GM21619 (cell line): ENCODE data around the gene APOB.
"Not testable (repeated sequence)": the region's sequence is repeated elsewhere in the genome, so short reads cannot be mapped to it uniquely, and the experiment has no call there.

Experiments
- ATAC-seq: cut with Tn5 transposase; IDR thresholded peaks from one replicate; pipeline ENCODE4 v1.9.1; 2021; ENCODE audit not compliant: unreplicated experiment

The APOB gene

DNA sequence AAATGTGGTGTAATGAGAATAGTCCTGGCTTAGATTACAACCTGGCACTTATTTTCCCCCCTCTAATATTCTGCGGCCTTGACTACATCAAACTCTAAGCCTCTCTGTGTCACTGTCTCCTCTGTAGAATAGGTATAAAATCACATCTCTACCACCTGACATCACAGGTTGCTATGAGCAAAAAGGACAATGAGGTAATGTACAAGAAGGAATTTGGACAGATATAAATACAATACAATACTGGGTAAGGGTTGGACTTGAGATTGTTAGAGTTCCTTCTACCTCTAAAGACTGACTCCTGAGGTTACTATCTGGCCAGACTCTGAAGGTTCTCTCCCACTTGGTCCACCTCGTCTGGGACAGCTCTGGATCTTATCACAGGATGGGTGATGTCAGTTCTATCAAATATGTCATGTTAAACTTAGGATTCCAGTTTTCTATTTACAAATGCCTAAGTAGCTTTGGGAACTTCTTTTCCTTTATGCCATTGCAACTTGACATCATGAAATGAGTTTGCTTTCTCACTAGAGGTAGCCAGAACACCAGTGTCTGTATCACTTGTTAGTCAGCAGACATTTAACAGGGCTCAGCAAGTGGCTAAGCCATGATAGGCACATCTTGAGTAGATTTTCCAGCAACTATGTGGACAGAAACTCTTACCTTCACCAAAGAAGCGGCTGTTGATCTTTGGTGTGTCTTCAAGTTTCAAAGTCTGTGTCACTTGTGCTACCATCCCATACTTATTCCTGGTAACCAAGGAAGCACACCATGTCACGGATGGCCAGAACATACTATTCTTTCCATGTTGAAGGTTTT lies 9.5 kb downstream of the APOB start:
- no peak for ATAC-seq

DNA sequence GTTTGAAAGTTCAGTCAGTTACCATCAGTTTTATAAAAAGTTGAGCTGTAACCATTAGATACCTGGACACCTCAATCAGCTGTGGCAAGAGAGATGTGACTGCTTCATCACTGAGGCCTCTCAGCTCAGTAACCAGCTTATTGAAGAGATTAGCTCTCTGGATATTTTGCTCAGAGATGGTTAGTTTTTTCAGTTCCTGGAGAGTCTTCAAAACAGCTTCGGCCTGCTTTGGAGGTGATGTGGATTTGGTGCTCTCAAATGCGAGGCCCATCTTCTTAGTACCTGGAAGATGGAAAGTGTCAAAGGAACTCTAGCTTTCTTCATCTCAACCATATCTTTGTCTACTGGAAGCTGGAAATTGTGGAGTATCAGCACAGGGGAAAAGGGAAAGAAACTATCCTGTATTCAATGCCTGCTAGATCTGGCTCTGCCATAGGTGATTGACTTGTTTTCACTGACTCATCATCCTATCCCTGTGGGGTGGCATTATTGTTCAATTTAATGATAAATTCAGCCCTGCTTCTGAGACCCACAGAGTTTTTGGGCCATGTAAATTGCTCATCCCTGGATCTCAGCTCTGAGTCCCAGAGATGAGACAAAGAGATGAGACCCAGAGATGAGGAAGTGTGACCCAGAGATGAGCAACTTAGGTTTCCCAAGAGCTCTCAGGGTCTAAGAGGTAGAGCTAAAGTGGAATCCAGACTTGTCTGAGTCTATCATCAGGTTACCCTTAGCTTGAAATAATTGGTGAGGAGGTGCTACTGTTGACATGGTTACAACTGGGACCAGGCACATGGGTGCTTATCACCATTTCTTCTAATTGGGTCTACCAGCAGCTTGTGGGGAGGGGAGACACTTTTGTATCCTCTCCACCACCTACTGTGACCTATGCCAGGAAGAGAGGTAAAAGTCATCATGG lies 10.4 kb downstream of the APOB start:
- no peak for ATAC-seq

DNA sequence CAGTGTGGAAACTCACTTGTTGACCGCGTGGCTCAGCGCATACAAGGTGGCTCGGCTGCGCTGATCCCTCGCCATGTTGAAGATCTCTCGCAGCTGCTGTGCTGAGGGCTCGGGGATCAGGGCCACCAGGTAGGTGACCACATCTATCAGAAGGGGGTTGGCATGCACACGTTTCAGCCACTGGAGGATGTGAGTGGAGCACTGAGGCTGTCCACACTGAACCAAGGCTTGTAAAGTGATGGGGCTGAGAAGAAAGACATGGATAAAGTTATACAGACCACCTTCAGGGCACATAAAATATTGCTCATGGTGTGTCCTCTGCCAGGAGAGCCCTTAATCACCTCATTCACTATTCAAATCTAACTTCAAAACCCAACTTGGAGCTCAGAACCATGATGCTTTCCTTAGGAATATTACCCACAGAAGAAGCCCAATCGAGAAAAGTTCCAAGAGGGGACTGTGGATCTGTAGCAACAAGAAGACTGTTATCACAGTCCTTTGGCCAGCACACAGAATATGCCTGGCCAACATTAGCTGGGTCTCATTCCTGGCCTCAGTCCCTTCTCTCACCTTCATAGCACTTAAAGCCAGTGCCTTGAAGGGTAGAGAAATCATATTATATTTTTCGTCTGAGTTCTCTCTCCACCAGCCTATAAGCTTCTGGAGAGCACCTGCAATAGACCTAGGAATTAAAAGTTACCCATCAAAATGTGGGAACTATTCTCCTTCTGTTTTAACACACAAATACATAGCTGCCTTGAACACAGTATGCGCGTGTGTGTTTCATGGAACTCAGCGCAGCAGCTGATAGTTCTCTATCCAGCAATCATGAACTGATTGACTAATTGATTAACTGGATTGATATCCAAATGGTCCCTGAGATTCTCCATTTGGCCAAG lies 11.3 kb downstream of the APOB start:
- no peak for ATAC-seq

DNA sequence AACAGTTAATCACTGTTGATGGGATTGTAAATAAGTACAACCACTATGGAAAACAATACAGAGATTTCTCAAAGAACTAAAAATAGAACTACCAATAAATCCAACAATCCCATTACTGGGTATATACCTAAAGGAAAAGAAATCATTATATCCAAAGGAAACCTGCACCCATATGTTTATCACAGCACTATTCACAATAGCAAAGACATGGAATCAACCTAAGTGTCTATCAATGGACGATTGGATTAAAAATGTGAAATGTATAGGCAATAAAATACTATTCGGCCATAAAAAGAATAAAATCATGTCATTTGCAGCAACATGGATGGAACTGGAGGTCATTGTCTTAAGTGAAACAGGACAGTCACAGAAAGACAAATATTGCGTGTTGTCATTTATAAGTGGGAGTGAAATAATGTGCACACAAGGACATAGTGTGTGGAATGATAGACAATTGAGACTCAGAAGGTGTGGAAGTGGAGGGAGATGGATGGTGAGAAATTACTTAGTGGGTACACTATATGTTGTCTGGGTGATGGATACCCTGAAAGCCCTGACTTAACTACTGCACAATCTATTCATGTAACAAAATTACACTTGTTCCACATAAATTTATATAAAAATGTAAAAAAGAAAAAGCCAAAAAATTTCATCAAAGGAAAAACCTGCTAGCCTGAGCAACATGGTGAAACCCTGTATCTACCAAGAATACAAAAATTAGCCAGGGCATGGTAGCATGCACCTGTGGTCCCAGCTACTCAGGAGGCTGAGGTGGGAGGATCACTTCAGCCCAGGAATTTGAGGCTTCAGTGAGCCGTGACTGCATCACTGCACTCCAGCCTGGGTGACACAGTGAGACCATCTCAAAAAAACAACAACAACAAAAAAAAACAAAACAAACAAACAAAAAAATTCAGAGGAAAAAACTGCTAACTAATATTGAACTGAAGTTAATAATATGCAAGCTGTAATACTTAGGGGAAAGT lies 12.6 kb downstream of the APOB start:
- ATAC-seq: no peak

DNA sequence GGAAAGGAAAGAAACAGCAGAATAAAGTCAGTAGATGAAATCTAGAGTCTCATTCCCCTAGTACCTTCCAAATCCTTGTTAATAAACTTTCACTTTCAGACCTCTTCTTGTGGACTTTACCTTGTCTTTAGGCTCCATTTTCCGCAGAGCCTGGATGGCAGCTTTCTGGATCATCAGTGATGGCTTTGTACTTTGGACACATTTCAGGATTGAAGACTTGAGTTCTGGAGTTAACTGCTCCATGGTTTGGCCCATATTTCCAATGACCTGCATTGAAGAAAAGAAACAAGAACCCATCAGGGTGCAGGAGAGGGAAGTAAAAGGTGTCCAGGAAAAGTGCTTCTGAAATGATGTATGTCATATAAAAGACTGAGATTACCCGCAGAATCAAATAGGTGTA lies 14.4 kb downstream of the APOB start:
- no peak for ATAC-seq

DNA sequence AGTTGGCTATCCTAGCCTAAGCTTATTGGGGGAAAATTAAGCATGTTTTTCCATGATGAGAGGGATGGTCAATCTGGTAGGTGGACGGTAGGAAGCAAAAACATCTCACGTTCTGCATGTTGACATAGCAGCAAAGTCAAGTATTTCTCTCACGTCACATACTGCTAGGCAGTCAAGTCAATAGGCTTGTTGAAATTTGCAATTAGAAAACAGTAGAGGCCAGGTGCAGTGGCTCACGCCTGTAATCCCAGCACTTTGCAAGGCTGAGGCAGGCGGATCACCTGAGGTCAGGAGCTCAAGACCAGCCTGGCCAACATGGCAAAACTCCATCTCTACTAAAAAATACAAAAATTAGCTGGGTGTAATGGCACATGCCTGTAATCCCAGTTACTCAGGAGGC lies 14.9 kb downstream of the APOB start:
- not testable (repeated sequence) for ATAC-seq

DNA sequence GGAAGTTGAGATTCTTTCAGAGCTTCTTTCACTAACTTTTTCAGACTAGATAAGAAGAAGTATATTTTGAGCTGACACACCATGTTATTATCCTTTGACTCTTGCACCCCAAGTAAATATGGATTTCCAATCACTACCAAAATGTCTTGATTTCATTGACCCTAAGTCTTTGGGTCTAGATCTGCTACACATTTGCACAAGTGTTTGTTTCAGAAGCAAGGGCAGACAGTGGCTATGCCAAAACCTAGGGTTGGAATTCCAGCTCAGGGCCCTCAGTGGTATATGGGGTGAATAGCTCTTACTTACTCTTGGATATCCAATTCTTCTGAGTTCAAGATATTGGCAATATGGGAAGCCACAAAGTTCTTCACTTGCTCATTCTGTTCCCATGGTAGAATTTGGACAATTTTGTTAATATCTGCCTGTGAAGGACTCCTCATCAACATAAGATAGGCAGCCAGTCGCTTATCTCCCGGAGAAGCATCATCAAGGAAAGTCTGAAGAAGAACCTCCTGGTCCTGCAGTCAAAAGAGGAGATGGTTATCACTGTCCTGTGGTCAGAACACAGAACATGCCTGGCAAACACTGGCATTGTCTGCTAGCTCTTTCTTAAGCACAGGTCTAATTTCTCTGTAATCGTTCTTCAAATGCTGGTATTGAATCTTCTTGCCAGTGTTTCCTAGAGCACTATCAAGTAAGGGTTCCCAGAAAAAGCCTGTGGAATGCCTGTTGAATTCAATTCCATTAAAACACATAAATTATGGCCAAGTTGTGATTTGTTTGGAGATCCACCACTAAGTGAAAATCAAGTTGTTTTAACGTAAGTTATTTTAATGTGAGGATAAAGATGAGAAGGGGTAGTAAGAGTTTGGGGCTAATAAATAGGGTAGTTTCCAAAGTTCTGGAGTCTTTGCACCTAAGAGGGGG lies 15.6 kb downstream of the APOB start:
- no peak for ATAC-seq

DNA sequence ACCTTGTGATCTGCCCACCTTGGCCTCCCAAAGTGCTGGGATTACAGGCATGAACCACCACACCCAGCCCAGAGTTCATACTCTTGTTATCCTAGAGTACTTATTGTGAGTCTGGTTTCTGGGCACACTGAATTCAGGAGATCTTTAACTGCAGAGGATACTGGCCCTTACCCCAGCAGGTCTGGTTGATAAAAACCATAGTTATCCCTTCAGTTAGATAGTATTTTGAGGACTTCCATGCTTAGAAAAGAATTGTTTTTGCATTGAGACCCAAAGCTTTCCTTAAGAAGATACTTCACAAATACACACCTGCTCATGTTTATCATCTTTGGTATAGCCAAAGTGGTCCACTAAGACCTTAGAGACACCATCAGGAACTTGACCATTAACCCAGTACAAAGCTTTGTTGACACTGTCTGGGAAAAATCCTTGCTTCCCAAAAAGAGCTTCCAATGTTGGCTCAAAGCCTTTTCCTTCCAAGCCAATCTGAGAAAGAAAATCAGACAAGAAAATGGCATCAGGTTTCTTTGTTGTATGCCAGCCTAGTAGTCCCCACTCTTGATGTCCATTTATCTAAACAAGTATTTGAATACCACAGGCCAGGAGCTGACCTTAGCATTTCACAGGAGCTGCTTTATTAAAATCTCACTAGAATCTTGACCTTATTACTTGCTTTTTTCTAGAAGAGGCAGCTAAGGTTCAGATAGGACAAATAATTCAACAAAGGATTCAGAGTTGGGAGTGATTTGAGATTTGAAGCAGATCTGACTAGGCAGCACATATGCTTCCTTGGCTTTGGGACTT lies 17.2 kb downstream of the APOB start:
- no peak for ATAC-seq

DNA sequence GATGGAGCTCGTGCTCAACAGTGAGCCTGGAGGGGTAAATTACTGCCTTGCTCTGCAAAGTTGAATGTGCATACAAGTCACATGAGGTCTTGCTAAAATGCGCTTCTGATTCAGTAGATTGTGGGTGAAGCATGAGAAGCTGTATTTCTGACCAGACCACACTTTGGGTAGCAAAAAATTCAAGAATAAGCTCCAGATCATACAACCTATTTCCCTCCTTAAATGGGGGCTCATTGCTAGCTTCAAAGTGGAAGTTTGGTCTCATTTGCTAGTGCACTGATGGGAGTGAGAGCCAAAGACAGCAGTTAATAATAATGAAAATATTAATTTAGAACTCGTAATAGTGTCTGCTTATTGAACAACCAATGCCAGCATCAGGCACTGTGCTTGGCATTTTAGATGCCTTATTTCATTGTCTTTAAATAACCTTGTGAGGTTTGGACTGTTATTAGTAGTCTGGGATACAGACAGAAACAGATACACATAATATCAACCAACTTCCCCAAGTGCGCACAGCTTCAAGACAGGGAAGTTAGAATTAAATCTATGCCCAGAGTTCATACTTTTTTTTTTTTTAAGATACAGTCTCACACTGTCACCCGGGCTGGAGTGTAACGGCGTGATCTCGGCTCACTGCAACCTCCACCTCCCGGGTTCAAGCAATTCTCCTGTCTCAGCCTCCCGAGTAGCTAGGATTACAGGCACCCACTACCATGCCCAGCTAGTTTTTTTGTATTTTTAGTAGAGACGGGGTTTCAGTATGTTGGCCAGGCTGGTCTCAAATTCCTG lies 18.0 kb downstream of the APOB start:
- ATAC-seq: no peak

DNA sequence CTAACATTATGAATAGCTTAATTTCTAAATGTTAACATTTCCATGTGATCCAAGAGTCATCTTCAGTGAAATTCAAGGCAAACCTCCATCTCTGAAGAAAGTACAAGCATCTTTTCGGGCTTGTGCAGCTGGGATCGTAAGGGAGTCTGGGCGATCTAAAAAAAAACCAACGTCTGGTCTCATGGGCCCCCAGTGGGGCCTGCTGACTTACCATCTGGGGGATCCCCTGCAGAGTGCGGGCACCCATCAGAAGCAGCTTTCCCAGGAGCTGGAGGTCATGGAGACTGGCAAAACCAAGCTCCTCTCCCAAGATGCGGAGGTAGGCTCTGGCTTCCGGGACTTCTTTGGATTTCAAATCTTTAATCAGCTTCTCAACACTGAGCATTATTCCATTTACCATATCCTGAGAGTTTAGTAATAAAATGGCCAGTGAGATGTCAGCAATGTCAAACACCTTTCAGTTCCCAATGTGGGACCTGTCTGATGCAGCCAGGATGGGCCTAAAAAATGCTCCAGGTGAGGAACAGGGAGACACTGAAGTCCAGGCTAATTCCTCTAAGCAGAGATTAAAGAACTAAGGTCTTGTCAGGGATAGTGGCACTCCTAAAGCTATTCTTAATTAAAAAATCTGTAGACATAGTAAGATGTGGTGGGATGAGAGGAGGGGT lies 19.0 kb downstream of the APOB start:
- no peak for ATAC-seq

DNA sequence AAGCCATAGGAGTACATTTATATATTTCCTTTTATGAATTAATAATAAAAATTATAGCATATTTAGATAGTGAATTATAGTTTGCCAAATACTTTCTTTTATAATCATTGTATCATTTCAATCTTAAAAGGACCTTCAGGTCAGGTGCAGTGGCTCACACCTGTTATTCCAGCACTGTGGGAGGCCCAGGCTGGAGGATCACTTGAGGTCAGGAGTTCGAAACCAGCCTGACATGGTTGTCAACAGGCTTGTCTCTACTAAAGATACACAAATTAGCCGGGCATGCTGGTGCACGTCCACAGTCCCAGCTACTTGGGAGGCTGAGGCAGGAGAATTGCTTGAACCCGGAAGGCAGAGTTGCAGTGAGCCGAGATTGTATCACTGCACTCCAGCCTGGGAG lies 19.7 kb downstream of the APOB start:
- no peak for ATAC-seq

DNA sequence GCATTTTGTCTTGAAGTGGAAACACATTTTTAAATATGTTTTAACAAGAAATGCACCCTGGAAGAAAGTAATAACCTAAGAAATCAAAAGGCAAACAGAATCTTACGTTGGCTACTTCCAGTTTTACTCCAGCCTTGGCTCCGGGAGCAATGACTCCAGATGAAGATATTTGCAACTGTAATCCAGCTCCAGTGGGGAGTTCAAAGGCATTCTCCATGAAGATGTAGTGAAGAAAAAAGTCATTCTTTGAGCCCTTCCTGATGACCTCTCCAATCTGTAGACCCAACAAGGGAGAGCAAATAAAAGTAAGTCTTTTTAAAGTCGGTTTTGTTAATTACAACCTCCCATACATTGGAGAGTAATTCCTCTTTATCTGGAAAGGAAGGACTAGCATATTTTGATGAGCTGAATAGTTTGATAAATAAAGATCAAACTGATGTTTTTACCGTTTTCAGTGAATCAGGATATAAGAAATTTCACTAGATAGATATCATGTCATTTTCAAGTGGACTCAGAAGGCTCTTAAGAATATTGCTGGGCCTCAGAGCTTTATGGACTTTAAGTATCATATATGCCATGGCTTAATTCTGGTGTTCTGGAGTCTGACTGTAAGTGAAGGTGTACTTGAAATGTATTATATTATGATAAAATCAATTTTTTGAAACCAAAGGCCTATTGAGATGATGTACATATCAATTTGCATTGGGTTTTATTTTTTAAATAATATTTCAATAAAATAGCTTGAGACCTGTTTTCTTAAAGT lies 20.3 kb downstream of the APOB start:
- no peak for ATAC-seq

DNA sequence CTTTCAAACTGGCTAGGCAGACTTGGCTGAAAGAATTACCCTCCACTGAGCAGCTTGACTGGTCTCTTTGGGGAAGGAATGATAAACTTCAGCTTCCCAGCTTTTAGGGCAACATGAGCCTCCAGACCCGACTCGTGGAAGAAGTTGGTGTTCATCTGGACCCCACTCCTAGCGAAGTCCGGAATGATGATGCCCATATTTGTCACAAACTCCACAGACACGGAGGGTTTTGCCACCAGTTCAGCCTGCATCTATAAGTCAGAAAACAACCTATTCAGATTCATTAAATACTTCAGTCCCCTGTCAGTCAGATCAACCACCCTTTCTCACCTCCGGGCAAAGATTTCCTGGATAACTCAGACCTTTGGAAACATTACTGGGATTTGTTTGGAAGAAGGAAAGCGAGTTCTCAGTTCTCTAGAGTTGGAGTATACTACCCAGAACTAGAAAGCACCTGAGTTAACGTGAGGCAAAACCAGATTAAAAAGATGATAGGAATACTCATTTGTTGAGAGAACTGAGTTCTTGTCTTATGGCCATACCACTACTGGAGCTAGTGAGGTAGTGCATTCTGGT lies 21.0 kb downstream of the APOB start:
- ATAC-seq: no peak

DNA sequence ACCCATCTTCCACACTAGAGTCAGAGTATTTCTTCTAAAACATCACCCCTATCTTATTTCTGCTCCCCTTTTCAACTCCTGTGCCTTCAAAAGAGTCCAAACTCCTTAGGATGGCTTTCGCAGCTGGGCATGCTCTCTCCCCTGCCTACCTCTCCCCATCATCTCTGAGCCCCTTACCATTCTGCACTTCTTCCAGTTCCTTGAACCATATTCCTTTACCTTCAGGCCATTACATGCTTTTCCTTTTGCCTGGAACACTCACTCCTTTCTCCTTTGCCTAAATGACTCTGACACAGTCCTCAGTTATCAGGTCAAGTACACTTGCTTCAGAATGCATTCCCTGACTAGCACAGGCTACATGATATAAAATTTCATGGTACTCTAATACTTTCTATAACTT lies 22.4 kb downstream of the APOB start:
- no peak for ATAC-seq

DNA sequence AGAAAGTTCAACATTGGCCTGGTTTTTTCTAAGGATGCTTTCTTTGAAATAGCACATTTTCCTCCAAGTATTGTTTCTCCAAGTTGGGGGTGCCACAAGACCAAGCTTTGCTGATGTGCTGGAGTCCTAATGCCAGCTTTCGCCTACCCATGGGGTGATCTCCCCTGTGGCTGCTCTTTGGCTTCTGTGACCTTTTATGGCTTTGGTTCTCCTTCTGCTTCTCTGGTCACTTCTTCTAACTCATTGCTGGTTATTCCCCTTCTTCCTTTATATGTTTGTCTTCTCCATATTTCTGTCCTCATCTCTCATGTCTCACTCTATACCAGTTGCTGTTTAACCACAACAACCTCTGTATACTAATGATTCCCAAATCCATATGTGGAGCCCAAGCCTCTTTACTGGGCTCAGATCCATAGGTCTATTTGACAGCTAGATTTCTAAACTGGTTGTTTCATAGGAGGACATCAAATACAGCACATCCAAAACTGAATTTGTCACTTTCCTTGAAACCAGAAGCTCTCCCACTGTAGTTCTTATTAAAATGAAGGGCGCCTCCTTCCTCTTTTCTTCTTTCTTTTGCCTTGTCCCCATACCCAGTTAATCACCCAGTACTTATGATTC lies 23.1 kb downstream of the APOB start:
- no peak for ATAC-seq
